GM13977 (cell line): Measurements from ENCODE around the gene BAAT.
"Not testable (repeated sequence)": the region's sequence is repeated elsewhere in the genome, so short reads cannot be mapped to it uniquely, and the experiment has no call there.

Source experiments
- DNase-seq: peaks from one replicate; pipeline ENCODE4 v3.0.0; 2012; ENCODE audit warnings: low spot score
- in situ Hi-C: fragments of 300-500 bp; cut with MboI; formaldehyde crosslinking; loops from one replicate; pipeline ENCODE4 v1.12.0; 2022; ENCODE audit warnings: low sequenced_read_pairs, low pct_unique_long_range_greater_than_20kb, mixed read lengths, inconsistent platforms; ENCODE audit not compliant: unreplicated experiment
- TF ChIP-seq, protein P1 (sequence below): IDR thresholded peaks from 2 replicates; pipeline ENCODE4 v1.5.1; 2012; ENCODE audit warnings: mild to moderate bottlenecking, control low read depth; ENCODE audit not compliant: insufficient read depth; ENCODE audit errors: extremely low read depth, missing control alignments

BAAT gene

DNA sequence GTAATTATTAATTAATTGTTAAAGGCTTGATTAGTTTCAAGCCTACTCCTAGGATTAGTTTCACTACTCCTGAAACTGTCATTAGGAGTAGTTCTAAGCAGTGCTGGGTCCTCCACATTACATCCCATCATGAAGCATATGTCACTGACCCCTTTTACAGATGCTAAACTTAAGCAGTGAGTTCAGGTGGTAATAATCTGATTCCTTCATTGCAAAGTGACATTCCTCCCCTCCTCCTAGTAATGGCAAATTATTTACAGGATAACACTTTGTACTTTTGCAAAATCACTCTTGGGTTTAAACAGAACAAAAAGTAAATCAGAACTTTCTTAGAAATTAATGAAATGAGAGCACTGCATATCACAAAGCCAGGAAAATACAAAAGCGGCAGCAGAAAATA, 52.4 kb downstream of the BAAT start:
- TF ChIP-seq, protein P1, sequence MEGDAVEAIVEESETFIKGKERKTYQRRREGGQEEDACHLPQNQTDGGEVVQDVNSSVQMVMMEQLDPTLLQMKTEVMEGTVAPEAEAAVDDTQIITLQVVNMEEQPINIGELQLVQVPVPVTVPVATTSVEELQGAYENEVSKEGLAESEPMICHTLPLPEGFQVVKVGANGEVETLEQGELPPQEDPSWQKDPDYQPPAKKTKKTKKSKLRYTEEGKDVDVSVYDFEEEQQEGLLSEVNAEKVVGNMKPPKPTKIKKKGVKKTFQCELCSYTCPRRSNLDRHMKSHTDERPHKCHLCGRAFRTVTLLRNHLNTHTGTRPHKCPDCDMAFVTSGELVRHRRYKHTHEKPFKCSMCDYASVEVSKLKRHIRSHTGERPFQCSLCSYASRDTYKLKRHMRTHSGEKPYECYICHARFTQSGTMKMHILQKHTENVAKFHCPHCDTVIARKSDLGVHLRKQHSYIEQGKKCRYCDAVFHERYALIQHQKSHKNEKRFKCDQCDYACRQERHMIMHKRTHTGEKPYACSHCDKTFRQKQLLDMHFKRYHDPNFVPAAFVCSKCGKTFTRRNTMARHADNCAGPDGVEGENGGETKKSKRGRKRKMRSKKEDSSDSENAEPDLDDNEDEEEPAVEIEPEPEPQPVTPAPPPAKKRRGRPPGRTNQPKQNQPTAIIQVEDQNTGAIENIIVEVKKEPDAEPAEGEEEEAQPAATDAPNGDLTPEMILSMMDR = no peak
- in situ Hi-C loops = no loop called here
- DNase-seq = no peak

DNA sequence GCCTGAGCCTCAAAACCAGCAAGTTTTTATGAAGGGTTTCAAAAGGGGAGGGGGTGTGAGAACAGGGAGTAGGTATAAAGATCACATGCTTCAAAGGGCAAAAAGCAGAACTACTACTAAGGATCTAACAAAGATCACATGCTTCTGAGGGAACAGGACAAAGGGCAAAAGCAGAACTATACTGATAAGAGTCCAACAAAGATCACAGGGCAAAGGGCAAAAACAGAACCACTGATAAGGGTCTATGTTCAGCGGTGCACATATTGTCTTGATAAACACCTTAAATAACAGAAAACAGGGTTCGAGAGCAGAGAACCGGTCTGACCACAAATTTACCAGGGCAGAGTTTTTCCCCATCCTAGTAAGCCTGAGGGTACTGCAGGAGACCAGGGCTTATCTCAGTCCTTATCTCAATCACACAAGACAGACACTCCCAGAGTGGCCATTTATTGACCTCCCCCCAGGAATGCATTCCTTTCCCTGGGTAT, 57.3 kb downstream of the BAAT start:
- DNase-seq, in situ Hi-C loops: not testable (repeated sequence)

DNA sequence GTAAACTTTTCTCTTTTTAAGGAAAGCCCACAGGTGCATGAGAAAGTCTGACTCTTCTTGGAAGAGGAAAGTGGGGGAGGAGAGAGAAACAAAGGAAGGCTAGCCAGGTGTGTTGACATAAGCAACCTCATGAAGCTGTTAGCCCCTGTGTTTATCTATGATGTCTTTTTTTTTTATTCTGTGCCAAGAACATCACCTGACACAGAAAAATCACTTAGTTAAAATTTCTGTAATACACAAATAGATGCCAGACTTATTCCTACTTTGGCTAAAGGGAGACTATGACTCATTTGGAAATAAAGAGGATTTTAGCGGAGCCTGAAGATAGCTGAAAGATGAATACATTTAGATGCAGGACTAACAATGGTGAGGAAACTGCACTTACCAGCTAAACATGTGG, 58.3 kb downstream of the BAAT start:
- in situ Hi-C loops = no loop called here

DNA sequence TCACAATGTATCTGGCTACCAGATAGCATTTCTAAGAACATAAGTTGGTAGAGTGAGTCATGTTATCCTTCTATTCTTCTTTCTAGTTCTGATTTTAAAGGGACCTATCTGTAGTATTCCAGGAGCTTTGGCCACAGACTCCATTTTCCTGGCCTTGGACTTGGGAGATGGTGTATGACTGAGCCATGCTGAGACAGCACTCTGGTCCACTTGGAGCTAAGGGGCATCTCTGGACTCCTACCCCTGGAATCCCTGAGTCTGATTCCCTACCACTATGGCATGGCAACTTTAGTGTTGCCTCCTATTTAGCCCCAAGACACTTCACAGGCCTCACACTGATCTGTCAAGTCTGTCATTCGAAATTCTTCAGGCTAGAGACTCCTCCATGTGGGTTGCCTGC, 58.8 kb downstream of the BAAT start:
- TF ChIP-seq, protein P1 = no peak
- in situ Hi-C loops = no loop called here
- no peak for DNase-seq

More for the DNA sequence above, 58.3 kb downstream of the BAAT start:
- TF ChIP-seq, protein P1 = no peak
- no peak for DNase-seq

DNA sequence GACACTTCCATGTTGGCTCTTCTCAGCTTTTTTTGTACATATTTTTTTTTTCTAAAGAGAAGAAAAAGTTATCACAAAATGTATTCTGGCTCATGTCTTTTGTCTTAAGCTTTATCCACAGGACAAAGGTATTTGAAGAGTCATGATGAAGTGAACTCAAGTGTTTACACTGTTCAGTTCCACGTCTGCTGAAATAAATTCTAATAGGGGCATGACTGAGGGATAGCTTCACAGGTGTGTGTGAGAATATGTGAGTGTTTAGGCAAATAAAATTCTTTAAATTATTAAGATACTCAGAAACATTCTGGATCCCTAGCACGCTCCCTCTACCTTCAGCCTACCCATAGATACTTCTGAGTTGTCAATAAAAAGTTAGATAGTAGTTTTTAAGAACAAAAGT, 59.8 kb downstream of the BAAT start:
- in situ Hi-C loops = no loop called here
- no peak for DNase-seq

DNA sequence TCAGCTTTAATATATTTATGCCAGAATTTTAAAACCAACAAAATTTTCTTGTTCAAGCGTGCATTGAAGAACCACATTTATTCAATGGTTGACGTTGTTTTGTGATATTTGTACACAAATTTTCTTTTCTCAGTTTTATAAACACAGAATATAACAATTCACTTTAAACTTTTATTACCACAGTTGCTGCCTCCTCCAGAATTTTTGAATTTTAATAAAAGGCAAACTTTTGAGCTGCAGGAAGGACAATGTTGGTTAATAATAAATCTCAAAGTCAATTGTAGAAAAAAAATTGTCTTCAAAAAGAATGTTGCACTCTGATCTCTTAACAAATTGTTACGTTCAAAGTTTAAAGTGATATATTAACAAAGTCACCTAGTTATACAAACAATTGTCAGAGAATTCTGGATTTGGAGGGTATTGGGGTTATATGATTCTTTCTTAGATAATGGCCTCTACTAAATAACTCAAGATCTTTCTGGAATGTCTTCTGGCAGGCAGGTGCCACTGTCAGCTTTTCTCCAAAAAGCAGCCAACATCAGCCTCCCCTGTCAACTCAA, 60.5 kb downstream of the BAAT start:
- in situ Hi-C loops = loop anchor here (25.0 kb wide), 1 partner anchor 612 kb away; no protein-coding TSS in a partner anchor
- TF ChIP-seq, protein P1 = no peak
- no peak for DNase-seq

More for the DNA sequence above, 59.8 kb downstream of the BAAT start:
- TF ChIP-seq, protein P1 = no peak

DNA sequence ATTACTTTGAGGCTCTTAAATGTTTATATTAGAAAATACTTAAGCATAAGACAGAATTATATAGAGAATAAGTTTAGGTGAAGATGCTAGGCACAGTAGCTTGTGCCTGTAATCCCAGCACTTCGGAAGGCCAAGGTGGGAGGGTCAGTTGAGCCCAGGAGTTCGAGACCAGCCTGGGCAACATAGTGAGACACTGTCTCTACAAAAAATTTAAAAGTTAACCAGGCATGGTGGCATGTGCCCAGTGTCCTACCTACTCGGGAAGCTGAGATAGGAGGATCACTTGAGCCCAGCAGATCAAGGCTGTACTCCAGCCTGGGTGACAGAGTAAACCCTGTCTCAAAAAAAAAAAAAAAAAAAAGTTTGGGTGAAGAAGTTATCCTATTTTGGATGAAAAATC, 61.7 kb downstream of the BAAT start:
- in situ Hi-C loops = loop anchor here (25.0 kb wide), 1 partner anchor 611 kb away; no protein-coding TSS in a partner anchor
- DNase-seq = no peak
- TF ChIP-seq, protein P1 = no peak
